VCaP (cell line): ENCODE results near the gene G6PC3.

ENCODE experiments used
- H3K27ac ChIP-seq: fragments of 450-650 bp; 2 replicates; pipeline ENCODE4 v1.5.1; 2017
- CTCF ChIP-seq: fragments of 450-650 bp; conservative IDR thresholded peaks from 2 replicates; pipeline ENCODE4 v1.5.1; 2017; ENCODE audit warnings: mild to moderate bottlenecking, moderate library complexity

Gene G6PC3

GRCh38 chr17:44105941-44106340 lies 35.4 kb downstream of the G6PC3 start:
- no peak for TF ChIP-seq CTCF
- H3K27ac ChIP-seq = no peak overlapping the region

GRCh38 chr17:44106801-44107200 lies 36.3 kb downstream of the G6PC3 start:
- H3K27ac ChIP-seq = no peak overlapping the region
- no peak for TF ChIP-seq CTCF

GRCh38 chr17:44108440-44109311 lies 38.1 kb downstream of the G6PC3 start:
- TF ChIP-seq CTCF = no peak
- peak overlapping the region; percentile 81; the same call in 1 of the 2 replicates for H3K27ac ChIP-seq

- peak overlapping the region; percentile 81; the same call in 1 of the 2 replicates for H3K27ac ChIP-seq
These were observed 38.7 kb downstream of the G6PC3 start for GRCh38 chr17:44109312-44109630.

GRCh38 chr17:44110011-44110686 lies 39.6 kb downstream of the G6PC3 start:
- peak overlapping the region; percentile 81 for H3K27ac ChIP-seq
- TF ChIP-seq CTCF = no peak

More at GRCh38 chr17:44109312-44109630, 38.7 kb downstream of the G6PC3 start:
- no peak for TF ChIP-seq CTCF

- TF ChIP-seq CTCF = 0 out of 2 replicates have a peak, but pooled peaks have one; percentile 15
- H3K27ac ChIP-seq = peak overlapping the region; percentile 81
These were observed 40.5 kb downstream of the G6PC3 start for GRCh38 chr17:44110823-44111633.

GRCh38 chr17:44111777-44112176 lies 41.2 kb downstream of the G6PC3 start:
- H3K27ac ChIP-seq = peak overlapping the region; percentile 81
- TF ChIP-seq CTCF = no peak
